Measurements from ENCODE around the gene MTF2.

The MTF2 gene

GRCh38 chr1:93180723-93181613 lies 101.9 kb downstream of the MTF2 start, which contains the start of gene CCDC18:
CCDC18 (plus strand) TSS chr1:93180724; CDS start chr1:93183362, 2,638 bp downstream.
- DNase-seq (ENCODE audit: low read depth in 2 of 2, low spot score in 1 of 2) = no peak

DNA sequence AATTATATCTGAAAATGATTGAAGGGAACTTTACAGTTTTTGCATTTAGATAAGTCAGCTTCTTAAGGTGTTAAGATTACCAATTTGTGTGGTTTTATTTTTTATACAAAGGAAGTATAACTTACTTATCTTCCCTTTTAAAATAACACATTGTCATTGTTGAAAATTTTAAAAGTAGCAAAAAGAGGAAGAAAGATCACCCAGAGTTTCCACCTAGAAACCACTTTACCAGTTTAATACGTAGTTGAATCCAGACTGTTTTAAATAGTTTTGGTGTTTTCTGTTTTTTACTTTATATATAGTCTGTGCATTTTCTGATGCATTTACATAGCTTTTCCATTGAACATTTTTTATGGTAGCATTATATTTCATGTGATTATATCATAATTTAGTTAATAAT lies 107.6 kb downstream of the MTF2 start:
- DNase-seq (ENCODE audit: low read depth in 2 of 2, low spot score in 1 of 2) = no peak

Measured in stimulated activated CD8-positive, alpha-beta memory T cell treated with anti-CD3 and anti-CD28 coated beads, Interleukin-4, amount 100 ng/mL, for 1 hour (primary cell).